Esophagus squamous epithelium (tissue), 5 donors: ENCODE measurements around the gene PEX14. TPM values are rescaled to one million over a fixed set of nuclear protein-coding genes. Genes with fewer than 3 reads are reported as not detected.

Experiments used
- DNase-seq: peaks from one replicate; lab custom pipeline; 2025; lab: John Stamatoyannopoulos, UW
- H3K27ac ChIP-seq, 4 donors: fragments of 200-600 bp; sonication (generic); one replicate each; pipeline ENCODE4 v1.5.1; 2016 to 2019; ENCODE audit warnings: mild to moderate bottlenecking in 1 of 4
- H3K27me3 ChIP-seq, 4 donors: fragments of 200-600 bp; sonication (generic); 1 replicate in 3 of 4; 2 replicates in 1 of 4; pipeline versions ENCODE4 v1.5.1 to v1.6.0; 2017 to 2021; ENCODE audit warnings: antibody characterized with exemption in 1 of 4
- H3K36me3 ChIP-seq, 3 donors: fragments of 200-600 bp; sonication (generic); one replicate each; pipeline ENCODE4 v1.5.1; 2016 to 2019
- H3K4me1 ChIP-seq, 3 donors: fragments of 200-600 bp; sonication (generic); one replicate each; pipeline ENCODE4 v1.5.1; 2017 to 2019
- H3K4me3 ChIP-seq, 4 donors: fragments of 200-600 bp; sonication (generic); 1 replicate in 3 of 4; 2 replicates in 1 of 4; pipeline ENCODE4 v1.5.1; 2016 to 2019; ENCODE audit warnings: mild to moderate bottlenecking in 2 of 4, moderate library complexity in 1 of 4
- H3K9me3 ChIP-seq, 3 donors: fragments of 200-600 bp; sonication (generic); one replicate each; pipeline ENCODE4 v1.5.1; 2016 to 2019
- CTCF ChIP-seq, 6 experiments: fragments of 450-650 bp in 4 of 6; fragments of 200-600 bp in 2 of 6; sonication (generic) in 2 of 6; IDR thresholded peaks; one replicate each; pipeline ENCODE4 v1.5.1; 2016 to 2019; ENCODE audit warnings: antibody characterized with exemption in 6 of 6, mild to moderate bottlenecking in 4 of 6, moderate library complexity in 4 of 6
- POLR2A ChIP-seq, 4 donors: fragments of 450-650 bp; IDR thresholded peaks; one replicate each; pipeline ENCODE4 v1.6.1; 2017; ENCODE audit warnings: antibody characterized with exemption in 4 of 4, mild to moderate bottlenecking in 4 of 4, moderate library complexity in 3 of 4
- WGBS, 2 donors: methylation state at CpG; one replicate each; pipeline ENCODE4 v1.1.5; 2018; 5-methylcytosine and 5-hydroxymethylcytosine counted together
- intact Hi-C: fragments of 100-400 bp; cut with DNase I; formaldehyde crosslinking; loops from one replicate; pipeline ENCODE4 v1.15.0; 2022
- total RNA-seq, 4 donors: library from RNA; depleted of rRNA; stranded (reverse); fragments of >200 nt; gene quantifications; one replicate each; pipeline ENCODE4 v1.1.0, GENCODE V29; 2016
- donor health status: DM: yes; HTN: yes; CAD: no.

PEX14 gene
- total RNA-seq, 4 donors from 2014 or later = 9.4 to 22.9 (median 15.2) TPM

GRCh38 chr1:10665930-10666850 lies 191.4 kb downstream of the PEX14 start:
- Histone ChIP-seq H3K27ac (peak overlapping the region in 3 of 4 donors; percentile 69 to 82 (median 79)), H3K27me3 (no peaks in the 10 kb centered on the region), H3K9me3 (no peaks in the 10 kb centered on the region), H3K4me1 (peaks cover 2 to 80% (median 15%) of the 10 kb centered on the region in 3 donors), H3K36me3 (peaks cover 0 to 44% (median 12%) of the 10 kb centered on the region in 3 donors), H3K4me3 (no peak overlapping the region)
- 76 to 88% methylated on average over 3 to 14 of the region's 36 CpGs for WGBS, 2 donors
- DNase-seq = no peak
- intact Hi-C loops = no loop called here
- TF ChIP-seq CTCF (IDR thresholded peaks at IDR 0.05) (no peak), POLR2A (IDR thresholded peaks at IDR 0.05) (no peak)

DNA sequence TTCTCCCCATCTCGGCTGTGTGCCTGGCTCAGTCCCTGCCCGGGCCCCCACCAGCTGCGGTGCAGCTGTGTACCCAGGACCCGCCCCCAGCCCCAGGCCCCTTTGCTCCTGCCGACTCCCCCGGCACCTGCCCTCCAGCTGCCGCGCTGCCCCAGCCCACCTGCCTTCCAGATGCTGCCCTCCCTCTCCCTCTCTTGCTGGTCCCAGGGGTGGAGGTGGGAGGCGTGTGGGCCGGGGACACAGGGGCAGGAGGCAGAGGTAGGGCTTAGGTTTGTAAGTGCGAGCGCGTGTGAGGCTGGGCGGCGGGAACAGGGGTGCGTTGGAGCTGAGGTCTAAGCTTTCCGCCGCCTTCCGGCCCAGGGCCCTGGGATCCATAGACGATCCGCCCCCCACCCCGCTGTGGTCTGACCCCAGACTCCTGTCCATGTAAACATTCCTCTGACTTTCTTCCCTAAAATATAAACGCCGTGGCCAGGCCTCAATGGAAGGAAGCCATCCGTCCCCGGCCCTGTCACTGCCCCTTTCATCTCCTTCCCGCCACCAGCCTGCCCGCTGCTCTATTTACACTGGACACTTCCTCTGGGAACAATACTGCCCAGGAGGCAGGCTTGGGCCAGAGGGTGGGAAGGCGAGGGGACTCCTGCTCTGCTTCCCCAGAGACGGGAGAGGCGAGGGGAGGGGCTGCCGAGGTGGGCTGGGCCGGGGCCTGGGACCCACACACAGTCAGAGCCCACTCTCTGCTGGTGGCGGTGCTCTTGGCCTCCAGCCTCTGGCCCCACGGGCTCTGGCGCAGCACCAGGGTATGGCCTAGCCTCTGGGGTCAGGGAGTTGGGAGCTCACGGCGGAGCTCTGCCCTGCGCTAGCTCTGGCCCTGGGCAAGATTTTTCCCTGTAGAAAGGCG lies 193.4 kb downstream of the PEX14 start:
- peaks cover 0 to 38% (median 12%) of the 10 kb centered on the region in 3 donors for H3K36me3 ChIP-seq
- no peak for DNase-seq
- intact Hi-C loops = no loop called here
- peak overlapping the region; percentile 59 to 82 (median 74) for H3K27ac ChIP-seq
- 63 to 88% methylated on average over 13 to 15 of the region's 40 CpGs for WGBS, 2 donors
- TF ChIP-seq CTCF (IDR thresholded peaks at IDR 0.05) (no peak), POLR2A (IDR thresholded peaks at IDR 0.05) (no peak)
- peak overlapping the region in 1 of 4 donors; percentile 19 for H3K4me3 ChIP-seq
- H3K27me3 ChIP-seq = no peaks in the 10 kb centered on the region
- no peaks in the 10 kb centered on the region for H3K9me3 ChIP-seq
- peaks cover 2 to 96% (median 16%) of the 10 kb centered on the region in 3 donors for H3K4me1 ChIP-seq

GRCh38 chr1:10669570-10669969 lies 194.8 kb downstream of the PEX14 start:
- Histone ChIP-seq H3K27ac (peak overlapping the region in 3 of 4 donors; percentile 50 to 79 (median 69)), H3K9me3 (no peaks in the 10 kb centered on the region), H3K27me3 (no peaks in the 10 kb centered on the region), H3K4me1 (peaks cover 6 to 98% (median 13%) of the 10 kb centered on the region in 3 donors), H3K36me3 (peaks cover 0 to 23% (median 10%) of the 10 kb centered on the region in 3 donors), H3K4me3 (no peak overlapping the region)
- 60% methylated on average over 2 of the region's 12 CpGs; no CpG with 5 or more reads in 1 of the 2 donors for WGBS, 2 donors
- no peak for DNase-seq
- TF ChIP-seq CTCF (IDR thresholded peaks at IDR 0.05) = no peak
- TF ChIP-seq POLR2A (IDR thresholded peaks at IDR 0.05) = no peak
- intact Hi-C loops = no loop called here

- peak overlapping the region; percentile 24 to 79 (median 60) for H3K27ac ChIP-seq
- H3K27me3 ChIP-seq = no peaks in the 10 kb centered on the region
- no peaks in the 10 kb centered on the region for H3K9me3 ChIP-seq
- H3K4me1 ChIP-seq = peaks cover 6 to 98% (median 13%) of the 10 kb centered on the region in 3 donors
- DNase-seq = no peak
- peaks cover 0 to 17% (median 3%) of the 10 kb centered on the region in 3 donors for H3K36me3 ChIP-seq
- WGBS, 2 donors = 80 to 90% methylated on average over 2 to 5 of the region's 10 CpGs
- TF ChIP-seq POLR2A (IDR thresholded peaks at IDR 0.05) = no peak
- TF ChIP-seq CTCF (IDR thresholded peaks at IDR 0.05) = no peak
- intact Hi-C loops = no loop called here
- H3K4me3 ChIP-seq = no peak overlapping the region
These were observed 195.4 kb downstream of the PEX14 start for GRCh38 chr1:10670190-10670589.
